Activated naive CD8-positive, alpha-beta T cell treated with anti-CD3 and anti-CD28 coated beads, Interleukin-2, amount 50 U/mL, for 16 hours (primary cell): ENCODE results near the gene PVR.
"Not testable (repeated sequence)": the region's sequence is repeated elsewhere in the genome, so short reads cannot be mapped to it uniquely, and the experiment has no call there.

ENCODE experiments used
- DNase-seq: peaks from one replicate; pipeline ENCODE4 v3.0.0-alpha.2; 2020; ENCODE audit warnings: low read depth, low spot score

The PVR gene

DNA sequence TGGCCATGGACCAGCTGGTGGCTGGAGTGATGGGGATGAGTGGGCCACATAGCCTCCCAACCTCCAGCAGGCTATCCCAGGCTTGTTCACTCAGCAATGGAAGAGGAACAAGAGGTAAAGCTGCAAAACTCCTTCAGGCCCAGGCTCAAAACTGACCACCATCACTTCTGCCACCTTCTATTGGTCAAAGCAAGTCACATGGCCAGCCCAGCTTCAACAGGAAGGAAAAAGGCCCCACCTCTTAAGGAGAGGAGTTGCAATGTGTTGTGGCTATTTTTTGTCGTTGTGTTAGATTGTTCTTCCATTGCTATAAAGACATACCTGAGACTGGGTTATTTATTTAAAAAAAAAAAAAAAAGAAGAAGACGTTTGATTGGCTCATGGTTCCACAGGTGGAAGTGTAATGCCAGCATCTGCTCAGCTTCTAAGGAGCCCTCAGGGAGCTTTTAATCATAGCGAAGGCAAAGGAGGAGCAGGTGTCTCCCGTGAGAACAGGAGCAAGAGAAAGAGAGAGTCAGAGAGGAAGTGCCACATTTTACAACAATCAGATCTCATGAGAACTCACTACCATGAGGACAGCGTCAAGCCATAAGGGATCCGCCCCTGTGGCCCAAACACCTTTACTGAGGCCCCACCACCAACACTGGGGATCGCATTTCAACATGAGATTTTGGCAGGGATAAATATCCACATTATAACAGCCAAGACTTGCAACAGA lies 24.9 kb upstream of the PVR start:
- no peak for DNase-seq

DNA sequence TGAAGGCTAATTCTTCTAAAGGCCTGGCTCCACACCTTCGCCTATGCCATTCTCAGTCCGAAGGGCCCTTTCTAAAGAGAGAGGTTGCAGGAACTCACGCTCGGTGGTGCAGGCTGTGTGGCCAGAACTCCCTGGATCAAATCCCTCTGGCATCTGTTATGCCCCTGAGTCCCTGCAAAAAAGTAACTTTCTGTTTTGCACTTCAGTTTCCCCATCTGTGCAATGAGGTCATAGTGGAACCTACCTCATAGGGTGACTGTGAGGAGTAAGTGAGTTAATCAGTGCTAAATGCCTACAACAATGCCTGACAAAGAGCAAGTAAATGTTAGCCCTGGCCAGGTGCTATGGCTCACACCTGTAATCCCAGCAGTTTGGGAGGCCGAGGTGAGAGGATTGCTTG lies 23.0 kb upstream of the PVR start:
- no peak for DNase-seq

DNA sequence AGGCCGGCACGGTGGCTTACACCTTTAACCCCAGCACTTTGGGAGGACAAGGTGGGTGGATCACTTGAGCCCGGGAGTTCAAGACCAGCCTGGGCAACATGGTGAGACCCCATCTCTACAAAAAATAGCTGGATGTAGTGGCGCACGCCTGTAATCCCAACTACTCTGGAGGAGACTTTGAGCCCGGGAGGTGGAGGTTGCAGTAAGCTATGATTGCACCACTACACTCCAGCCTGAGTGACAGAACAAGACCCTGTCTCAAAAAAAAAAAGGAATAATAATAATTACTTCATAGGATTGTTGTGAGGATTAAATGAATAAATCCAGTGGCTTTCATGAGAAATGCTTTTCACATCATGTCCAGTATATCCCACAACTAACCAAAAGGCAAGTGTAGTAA lies 22.3 kb upstream of the PVR start:
- DNase-seq: no peak

GRCh38 chr19:44623080-44623479 lies 20.6 kb upstream of the PVR start:
- DNase-seq: no peak

DNA sequence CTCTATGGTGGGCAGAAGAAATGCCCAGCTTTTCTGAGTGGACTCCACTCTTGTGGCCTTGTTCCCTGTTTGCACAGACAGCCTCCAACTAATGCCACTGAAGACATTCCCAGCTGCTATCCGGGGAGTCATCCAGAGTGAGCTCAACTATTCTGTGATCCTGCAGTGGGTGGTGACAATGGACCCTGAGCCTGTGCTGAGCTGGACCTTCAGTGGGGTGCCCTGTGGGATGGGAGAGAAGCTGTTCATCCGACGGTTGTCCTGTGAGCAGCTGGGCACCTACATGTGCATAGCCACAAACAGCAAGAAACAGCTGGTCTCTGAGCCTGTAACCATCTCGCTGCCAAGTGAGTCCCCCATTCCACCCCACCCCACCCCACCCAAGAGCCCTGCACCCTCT lies 20.1 kb upstream of the PVR start:
- DNase-seq: no peak

GRCh38 chr19:44624840-44625354 lies 18.8 kb upstream of the PVR start:
- DNase-seq: no peak

GRCh38 chr19:44625637-44626036 lies 18.1 kb upstream of the PVR start:
- not testable (repeated sequence) for DNase-seq

- DNase-seq: no peak
Measured at GRCh38 chr19:44626048-44626624, 17.6 kb upstream of the PVR start.

GRCh38 chr19:44627631-44628030 lies 16.1 kb upstream of the PVR start:
- no peak for DNase-seq

DNA sequence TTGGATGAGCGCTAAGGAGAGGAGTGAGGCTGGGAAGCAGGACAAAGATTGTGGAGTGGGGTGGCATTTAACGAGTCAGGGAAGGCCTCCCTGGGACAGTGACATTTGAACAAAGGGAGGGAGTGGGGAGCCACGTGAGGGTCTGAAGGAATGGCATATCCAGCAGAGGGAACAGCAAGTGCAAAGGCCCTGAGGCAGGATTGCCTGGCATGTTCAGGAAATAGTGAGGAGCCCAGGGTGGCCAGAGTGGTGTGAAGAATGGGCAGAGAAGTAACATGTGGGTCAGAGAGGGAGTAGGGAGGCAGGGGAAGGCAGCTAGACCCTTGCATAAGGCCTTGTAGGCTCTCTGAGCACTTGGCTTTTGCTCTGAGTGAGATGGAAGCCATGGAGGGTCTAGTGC lies 14.9 kb upstream of the PVR start:
- DNase-seq: no peak

DNA sequence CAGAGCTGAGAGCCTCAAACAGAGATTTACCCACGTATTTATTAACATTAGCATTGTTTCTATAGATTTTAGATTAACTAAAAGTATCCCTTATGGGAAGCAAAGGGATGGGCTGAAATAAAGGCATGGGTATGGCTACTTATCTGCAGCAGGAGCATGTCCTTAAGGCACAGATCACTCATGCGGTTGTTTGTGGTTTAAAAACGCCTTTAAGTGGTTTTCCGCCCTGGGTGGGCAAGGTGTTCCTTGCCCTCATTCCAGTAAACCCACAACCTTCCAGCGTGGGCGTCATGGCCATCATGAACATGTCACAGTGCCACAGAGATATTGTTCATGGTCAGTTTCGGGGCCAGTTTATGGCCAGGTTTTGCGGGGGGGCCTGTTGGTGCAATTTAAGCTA lies 12.1 kb upstream of the PVR start:
- DNase-seq: not testable (repeated sequence)

GRCh38 chr19:44634058-44634457 lies 9.7 kb upstream of the PVR start:
- not testable (repeated sequence) for DNase-seq

DNA sequence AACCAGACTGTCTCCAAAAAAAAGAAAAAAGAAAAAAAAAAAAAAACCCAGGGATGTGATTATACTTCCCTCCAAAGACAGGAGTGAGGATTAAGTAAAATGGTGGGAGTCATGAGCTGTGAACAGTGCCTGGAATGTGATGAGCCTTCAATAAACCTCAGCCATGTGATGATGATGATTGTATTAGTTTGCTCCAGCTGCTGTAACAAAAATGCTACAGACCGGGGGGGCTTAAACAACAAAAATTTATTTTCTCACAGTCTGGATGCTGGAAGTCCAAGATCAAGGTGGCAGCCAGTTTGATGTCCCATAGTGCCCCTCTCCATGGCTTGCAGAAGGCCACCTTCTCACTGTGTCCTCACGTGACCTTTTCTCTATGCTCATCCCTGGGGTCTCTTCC lies 8.9 kb upstream of the PVR start:
- no peak for DNase-seq

DNA sequence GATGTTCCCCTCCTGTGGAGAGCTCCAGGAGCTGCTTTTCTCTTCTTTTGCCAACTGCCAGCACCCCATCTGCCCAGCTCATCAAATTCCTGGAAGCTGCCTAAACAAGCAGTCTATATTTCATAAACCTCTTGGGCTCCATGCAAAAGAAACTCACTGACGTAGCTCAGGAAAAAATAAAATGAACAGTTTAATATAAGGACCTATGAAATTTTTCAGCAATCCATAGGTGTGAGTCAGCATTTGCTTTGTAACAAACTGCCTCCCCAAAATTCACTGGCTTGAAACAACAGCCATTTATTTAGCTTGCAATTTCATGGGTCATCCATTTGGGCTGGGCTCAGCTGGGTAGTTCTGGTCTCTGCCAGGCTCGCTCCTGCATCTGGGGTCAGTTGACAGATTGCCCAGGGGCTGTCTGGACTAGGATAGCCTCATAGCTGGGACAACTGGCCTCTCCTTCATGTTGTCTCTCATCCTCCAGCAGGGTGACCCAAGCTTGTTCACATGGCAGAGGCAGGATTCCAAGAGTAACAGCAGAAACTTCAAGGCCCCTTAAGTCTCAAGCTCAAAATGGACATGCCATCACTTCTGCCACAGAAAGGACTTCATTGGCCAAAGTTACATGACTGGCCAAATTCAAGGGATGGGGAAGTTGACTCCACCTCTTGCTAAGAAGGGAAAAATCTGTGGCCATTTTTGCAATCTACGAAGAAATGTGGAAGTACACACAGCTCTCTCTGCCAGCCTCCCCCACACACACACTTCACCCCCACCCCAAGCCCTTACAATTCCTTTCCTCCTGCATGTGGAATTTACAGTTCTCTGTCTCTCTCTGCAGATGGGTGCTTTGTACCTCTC lies 7.9 kb upstream of the PVR start:
- no peak for DNase-seq

- DNase-seq: no peak
Measured at GRCh38 chr19:44636439-44637389, 7.0 kb upstream of the PVR start.

- no peak for DNase-seq
Measured at GRCh38 chr19:44637390-44637764, 6.3 kb upstream of the PVR start.

GRCh38 chr19:44640518-44640917 lies 3.2 kb upstream of the PVR start:
- no peak for DNase-seq

DNA sequence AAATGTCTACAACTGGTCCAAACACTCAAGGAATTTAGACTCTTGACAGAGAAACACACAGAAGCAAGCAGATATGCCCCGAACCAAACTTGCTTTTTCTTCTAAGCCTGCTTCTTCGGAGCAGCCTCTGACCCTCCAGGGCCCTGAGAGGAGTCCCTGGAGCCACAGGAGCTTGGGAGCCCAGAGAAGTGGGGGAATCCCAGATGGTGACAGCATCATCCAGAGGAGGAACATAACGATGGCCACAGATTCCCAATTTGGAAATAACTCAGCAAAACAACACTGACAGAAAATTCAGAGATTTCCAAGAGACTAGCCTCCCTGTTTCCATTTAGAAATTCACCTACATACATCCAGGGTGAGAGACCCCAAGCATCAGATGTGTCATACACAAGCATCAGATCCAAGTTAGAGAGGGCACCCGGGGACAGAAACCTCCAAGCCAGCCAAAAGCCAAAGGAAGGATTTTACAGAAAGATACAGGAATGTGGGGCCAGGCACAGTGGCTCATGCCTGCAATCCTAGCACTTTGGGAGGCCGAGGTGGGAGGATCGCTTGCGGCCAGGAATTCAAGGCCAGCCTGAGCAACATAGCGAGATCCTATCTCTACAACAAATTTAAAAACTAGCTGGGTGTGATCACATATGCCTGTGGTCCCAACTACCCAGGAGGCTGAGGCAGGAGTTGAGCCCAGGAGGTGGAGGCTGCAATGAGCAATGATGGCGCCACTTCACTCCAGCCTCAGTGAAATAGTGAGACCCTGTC lies 2.0 kb upstream of the PVR start:
- no peak for DNase-seq

DNA sequence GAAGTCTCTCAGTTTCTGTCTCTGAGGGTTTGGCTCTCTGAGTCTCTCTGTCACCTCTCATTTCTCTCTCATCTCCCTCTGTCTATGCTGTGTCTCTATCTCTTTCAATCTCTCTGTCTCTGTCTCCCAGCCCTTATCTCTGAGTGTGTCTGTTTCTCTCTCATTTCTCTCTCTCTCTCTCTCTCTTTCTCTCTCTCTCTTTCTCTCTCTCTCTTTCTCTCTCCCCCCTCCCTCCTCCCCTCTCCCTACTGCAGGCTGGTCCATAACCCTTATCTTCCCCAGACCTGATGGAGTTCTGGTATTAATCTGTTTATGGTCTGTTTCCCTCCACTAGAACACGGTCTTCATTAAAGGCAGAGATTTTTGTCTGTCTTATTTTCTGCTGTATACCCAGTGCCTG lies 1.3 kb upstream of the PVR start:
- DNase-seq: no peak

- no peak for DNase-seq
Measured at GRCh38 chr19:44644402-44645016, 799 bp downstream of the PVR start.
